AG04449 (cell line): ENCODE data around the gene VMAC.

ENCODE experiments used
- CTCF ChIA-PET: fragments of 350-600 bp; formaldehyde crosslinking; extraction: SDS; loops from one replicate; lab custom pipeline; 2021; ENCODE audit warnings: antibody characterized with exemption; lab: Yijun Ruan, JAX
- POLR2A ChIA-PET: fragments of 400-600, 350-600 bp; formaldehyde crosslinking; extraction: SDS; loops from one replicate; lab custom pipeline; 2020; ENCODE audit warnings: antibody characterized with exemption, inconsistent platforms; lab: Yijun Ruan, JAX
- DNase-seq: peaks from one replicate; pipeline ENCODE4 v3.0.0-alpha.2; 2010; ENCODE audit warnings: low read depth, low spot score
- H3K4me3 ChIP-seq: 2 replicates; pipeline ENCODE4 v1.5.1; 2011; ENCODE audit warnings: low read depth, mild to moderate bottlenecking, control low read depth, low read length
- TF ChIP-seq, protein P1 (sequence below): IDR thresholded peaks from one replicate; pipeline ENCODE4 v1.5.1; 2011; ENCODE audit warnings: mild to moderate bottlenecking, moderate library complexity, low read length, control low read depth, inconsistent platforms; ENCODE audit not compliant: insufficient read depth; ENCODE audit errors: missing control alignments

The VMAC gene

DNA sequence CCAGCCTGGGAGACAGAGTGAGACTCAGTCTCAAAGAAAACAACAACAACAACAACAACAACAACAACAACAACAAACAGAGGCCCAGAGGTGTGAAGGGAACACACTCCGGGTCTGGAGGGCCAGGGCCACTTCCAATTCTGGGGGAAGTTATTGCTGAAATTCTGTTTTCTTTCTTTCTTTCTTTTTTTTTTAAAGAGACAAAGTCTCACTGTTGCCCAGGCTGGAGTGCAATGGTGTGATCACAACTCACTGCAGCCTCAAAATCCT is 5.9 kb downstream of the VMAC start:
- no peak overlapping the region for H3K4me3 ChIP-seq
- ChIA-PET CTCF (interaction anchor here (1.4 kb wide), 1 partner anchor 9 kb away, joined by 3 read pairs; no protein-coding TSS in a partner anchor), POLR2A (no interaction called here)
- DNase-seq, result no peak
- TF ChIP-seq, protein P1, sequence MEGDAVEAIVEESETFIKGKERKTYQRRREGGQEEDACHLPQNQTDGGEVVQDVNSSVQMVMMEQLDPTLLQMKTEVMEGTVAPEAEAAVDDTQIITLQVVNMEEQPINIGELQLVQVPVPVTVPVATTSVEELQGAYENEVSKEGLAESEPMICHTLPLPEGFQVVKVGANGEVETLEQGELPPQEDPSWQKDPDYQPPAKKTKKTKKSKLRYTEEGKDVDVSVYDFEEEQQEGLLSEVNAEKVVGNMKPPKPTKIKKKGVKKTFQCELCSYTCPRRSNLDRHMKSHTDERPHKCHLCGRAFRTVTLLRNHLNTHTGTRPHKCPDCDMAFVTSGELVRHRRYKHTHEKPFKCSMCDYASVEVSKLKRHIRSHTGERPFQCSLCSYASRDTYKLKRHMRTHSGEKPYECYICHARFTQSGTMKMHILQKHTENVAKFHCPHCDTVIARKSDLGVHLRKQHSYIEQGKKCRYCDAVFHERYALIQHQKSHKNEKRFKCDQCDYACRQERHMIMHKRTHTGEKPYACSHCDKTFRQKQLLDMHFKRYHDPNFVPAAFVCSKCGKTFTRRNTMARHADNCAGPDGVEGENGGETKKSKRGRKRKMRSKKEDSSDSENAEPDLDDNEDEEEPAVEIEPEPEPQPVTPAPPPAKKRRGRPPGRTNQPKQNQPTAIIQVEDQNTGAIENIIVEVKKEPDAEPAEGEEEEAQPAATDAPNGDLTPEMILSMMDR, result no peak

DNA sequence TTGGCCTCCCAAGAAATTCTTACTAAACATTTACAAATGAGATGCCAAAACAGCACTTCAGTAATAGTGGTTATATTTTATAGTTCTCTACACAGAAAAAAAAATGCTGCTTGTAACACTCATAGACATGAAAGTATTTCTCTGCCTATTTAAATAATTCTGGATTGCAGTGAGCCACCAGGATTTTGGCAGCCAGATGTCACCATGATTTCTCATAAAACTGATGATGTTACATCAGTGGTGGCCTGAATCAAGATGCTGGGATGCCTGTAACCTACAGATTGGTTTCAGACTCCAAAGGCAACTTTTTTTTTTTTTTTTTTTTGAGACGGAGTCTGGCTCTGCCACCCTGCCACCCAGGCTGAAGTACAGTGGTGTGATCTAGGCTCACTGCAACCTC is 6.7 kb downstream of the VMAC start:
- ChIA-PET CTCF (interaction anchor here (1.3 to 1.4 kb wide), 2 partner anchors 10 to 107 kb away, joined by 3 to 5 read pairs; partner anchors contain the start of gene NRTN), POLR2A (no interaction called here)
- DNase-seq, result no peak
- no peak overlapping the region for H3K4me3 ChIP-seq
- TF ChIP-seq, protein P1, result no peak

DNA sequence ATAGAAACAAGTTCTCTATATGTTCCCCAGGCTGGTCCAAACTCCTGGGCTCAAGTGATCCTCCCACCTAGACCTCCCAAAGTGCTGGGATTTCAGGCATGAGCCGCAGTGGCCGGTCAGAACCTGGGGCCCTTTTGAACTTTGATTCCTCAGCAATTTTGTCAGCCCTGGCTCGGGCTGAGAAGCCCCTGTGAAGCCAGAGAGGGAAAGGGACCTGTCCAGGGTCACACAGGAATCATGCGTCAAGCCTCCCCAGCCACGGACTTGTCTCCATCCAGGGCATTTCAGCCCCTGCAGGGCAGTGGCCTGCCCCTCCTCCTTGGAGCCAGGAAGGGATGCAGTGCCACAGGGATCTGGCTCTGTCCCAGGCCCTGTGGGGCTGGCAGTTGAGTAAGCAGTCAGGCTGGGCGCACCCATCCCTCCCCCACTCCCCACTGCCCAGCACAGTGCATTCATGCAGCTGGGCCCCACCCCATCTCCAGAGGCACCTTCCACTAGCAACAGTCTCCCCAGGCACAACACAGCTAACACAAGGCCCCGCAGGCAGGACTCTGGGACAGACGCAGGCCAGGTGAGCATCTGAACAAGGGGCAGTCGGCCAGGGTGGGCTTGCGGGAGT is 9.2 kb downstream of the VMAC start, which contains the start of gene CAPS:
Gene CAPS (plus strand): TSS at position 516 of the 619 bp plus-strand sequence. CDS start 153 bp downstream, outside the sequence.
- TF ChIP-seq, protein P1, result no peak
- POLR2A ChIA-PET, result no interaction called here
- CTCF ChIA-PET, result interaction anchor here (1.0 to 1.3 kb wide), 2 partner anchors 21 to 53 kb away, joined by 3 read pairs; no protein-coding TSS in a partner anchor

DNA sequence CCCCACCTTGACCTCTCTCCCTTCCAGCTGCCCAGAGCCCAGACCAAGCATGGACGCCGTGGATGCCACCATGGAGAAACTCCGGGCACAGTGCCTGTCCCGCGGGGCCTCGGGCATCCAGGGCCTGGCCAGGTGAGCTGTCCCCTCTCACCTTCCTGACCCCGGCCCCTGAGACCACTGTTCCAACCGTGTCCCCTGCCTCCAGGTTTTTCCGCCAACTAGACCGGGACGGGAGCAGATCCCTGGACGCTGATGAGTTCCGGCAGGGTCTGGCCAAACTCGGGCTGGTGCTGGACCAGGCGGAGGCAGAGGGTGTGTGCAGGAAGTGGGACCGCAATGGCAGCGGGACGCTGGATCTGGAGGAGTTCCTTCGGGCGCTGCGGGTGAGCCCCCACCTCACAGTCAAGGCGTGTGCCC is 9.7 kb downstream of the VMAC start:
- H3K4me3 ChIP-seq, result no peak overlapping the region
- ChIA-PET POLR2A (no interaction called here), CTCF (interaction anchor here (0.9 to 1.3 kb wide), 3 partner anchors 20 to 54 kb away, joined by 3 read pairs; no protein-coding TSS in a partner anchor)
- TF ChIP-seq, protein P1, result no peak
- DNase-seq, result no peak

More for the DNA sequence above, 9.2 kb downstream of the VMAC start, which contains the start of gene CAPS:
- no peak for DNase-seq
- no peak within 1 kb of the TSS for H3K4me3 ChIP-seq

DNA sequence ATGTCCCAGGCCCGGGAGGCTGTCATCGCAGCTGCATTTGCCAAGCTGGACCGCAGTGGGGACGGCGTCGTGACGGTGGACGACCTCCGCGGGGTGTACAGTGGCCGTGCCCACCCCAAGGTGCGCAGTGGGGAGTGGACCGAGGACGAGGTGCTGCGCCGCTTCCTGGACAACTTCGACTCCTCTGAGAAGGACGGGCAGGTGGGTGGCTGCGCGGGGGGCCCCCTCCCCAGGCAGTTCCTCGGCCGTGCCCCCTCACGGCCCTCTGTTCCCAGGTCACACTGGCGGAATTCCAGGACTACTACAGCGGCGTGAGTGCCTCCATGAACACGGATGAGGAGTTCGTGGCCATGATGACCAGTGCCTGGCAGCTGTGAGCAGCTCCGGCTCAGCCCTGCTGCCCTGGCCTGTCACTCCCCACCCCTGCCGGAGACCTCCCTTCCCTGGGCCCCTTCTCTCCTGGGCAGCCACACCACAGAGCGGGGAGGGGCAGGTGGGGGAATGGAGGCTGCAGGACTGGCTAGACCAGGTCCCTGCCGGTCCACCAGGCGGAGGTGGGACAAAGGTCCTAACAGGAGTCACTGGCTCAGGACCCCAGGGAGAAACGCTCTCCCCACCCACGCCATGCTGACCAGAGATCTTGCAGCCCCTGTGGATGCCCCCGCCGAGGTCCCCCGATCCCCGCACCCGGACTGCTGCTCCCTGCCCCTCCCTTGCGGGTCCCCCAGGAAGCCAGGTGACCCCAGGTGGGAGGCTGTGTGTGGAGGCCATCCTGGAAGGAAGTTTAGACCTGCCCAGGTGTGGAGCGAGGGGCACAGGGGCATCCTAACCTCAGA is 10.5 kb downstream of the VMAC start:
- CTCF ChIA-PET, result interaction anchor here (0.9 to 1.3 kb wide), 3 partner anchors 19 to 53 kb away, joined by 3 read pairs; no protein-coding TSS in a partner anchor
- DNase-seq, result no peak
- TF ChIP-seq, protein P1, result no peak
- H3K4me3 ChIP-seq, result no peak overlapping the region
- POLR2A ChIA-PET, result no interaction called here

DNA sequence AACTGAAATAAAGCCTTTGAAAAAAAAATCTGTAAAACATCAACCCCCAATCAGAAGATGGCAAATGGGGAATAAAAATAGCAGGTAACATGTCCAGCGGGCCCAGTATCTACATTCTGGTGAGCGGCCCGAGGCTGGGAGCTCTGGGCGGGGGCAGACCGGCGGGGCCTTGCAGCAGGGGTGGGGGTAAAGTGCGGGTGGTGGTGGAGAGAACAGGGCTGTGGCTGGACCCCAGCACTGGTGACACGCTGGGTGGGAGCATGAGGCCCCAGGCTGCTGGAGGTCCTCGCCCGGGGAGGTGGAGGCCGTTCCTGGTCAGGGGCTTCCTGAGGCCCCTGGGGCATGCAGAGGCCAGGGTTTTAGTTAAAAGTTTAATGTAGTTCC is 11.1 kb downstream of the VMAC start:
- no peak overlapping the region for H3K4me3 ChIP-seq
- TF ChIP-seq, protein P1, result no peak
- DNase-seq, result no peak
- POLR2A ChIA-PET, result no interaction called here
- CTCF ChIA-PET, result no interaction called here
